IMR-90 (cell line): Measurements from ENCODE around the gene ZBTB11. TPM values are rescaled to one million over a fixed set of nuclear protein-coding genes. Genes with fewer than 3 reads are reported as not detected.
"Not testable (repeated sequence)": the region's sequence is repeated elsewhere in the genome, so short reads cannot be mapped to it uniquely, and the experiment has no call there.

Experiments used
- ATAC-seq: fragments of 200-7000 bp; cut with Tn5 transposase; 2 replicates; pipeline ENCODE4 v1.9.1; 2020; ENCODE audit warnings: low read depth, mild to moderate bottlenecking, moderate library complexity
- BruUV-seq: library from RNA; stranded (reverse); fragments of 400-500 nt; replicated peaks from 2 replicates; lab custom pipeline; 2021; lab: Mats Ljungman, UMichigan
- CTCF ChIA-PET: fragments of 300-600 bp; formaldehyde crosslinking; extraction: SDS; loops from one replicate; lab custom pipeline; 2021; ENCODE audit warnings: antibody characterized with exemption; lab: Yijun Ruan, JAX
- POLR2A ChIA-PET: fragments of 300-600 bp; sonication (Branson Sonifier 250); formaldehyde crosslinking; loops from one replicate; lab custom pipeline; 2022; ENCODE audit warnings: antibody characterized with exemption; ENCODE audit not compliant: unreplicated experiment; lab: Charles Lee
- DNase-seq: peaks from one replicate; pipeline ENCODE4 v3.0.0; 2013
- H2AFZ ChIP-seq: replicated peaks from 2 replicates; pipeline ENCODE3; 2013; ENCODE audit warnings: low read length, mild to moderate bottlenecking; ENCODE audit not compliant: poor library complexity
- H2AK5ac ChIP-seq: 2 replicates; pipeline ENCODE4 v1.6.1; 2013; ENCODE audit warnings: low read depth, low read length, inconsistent platforms
- H2AK9ac ChIP-seq: replicated peaks from 2 replicates; pipeline ENCODE3; 2013; ENCODE audit warnings: mild to moderate bottlenecking, low read depth, low read length, moderate library complexity; ENCODE audit not compliant: poor library complexity
- H2BK120ac ChIP-seq: 2 replicates; pipeline ENCODE4 v1.6.1; 2013; ENCODE audit warnings: low read depth, low read length, inconsistent platforms
- H2BK15ac ChIP-seq: 3 replicates; pipeline ENCODE4 v1.6.1; 2013; ENCODE audit warnings: low read depth, low read length, inconsistent platforms
- H2BK20ac ChIP-seq: 2 replicates; pipeline ENCODE4 v1.6.1; 2013; ENCODE audit warnings: low read depth, mild to moderate bottlenecking, inconsistent platforms, low read length, moderate library complexity
- H2BK5ac ChIP-seq: 2 replicates; pipeline ENCODE4 v1.6.1; 2013; ENCODE audit warnings: mild to moderate bottlenecking, low read depth, low read length, inconsistent platforms; ENCODE audit not compliant: poor library complexity, severe bottlenecking
- H3K14ac ChIP-seq: replicated peaks from 2 replicates; pipeline ENCODE4 v1.6.1; 2013; ENCODE audit warnings: low read depth, low read length, inconsistent platforms
- H3K18ac ChIP-seq: 2 replicates; pipeline ENCODE4 v1.6.1; 2013; ENCODE audit warnings: low read depth, low read length, control low read depth
- H3K23ac ChIP-seq: 2 replicates; pipeline ENCODE4 v1.6.1; 2013; ENCODE audit warnings: low read depth, low read length, inconsistent platforms
- H3K27ac ChIP-seq: 2 replicates; pipeline ENCODE4 v1.5.1; 2013; ENCODE audit warnings: mild to moderate bottlenecking, control low read depth, low read length; ENCODE audit not compliant: insufficient read depth
- H3K27me3 ChIP-seq: 2 replicates; pipeline ENCODE4 v1.6.1; 2013; ENCODE audit warnings: low read length; ENCODE audit not compliant: control insufficient read depth, insufficient read depth
- H3K36me3 ChIP-seq: 2 replicates; pipeline ENCODE4 v1.6.1; 2013; ENCODE audit warnings: low read length, mixed read lengths; ENCODE audit not compliant: control insufficient read depth, insufficient read depth
- H3K4ac ChIP-seq: 2 replicates; pipeline ENCODE4 v1.6.1; 2013; ENCODE audit warnings: low read depth, low read length, inconsistent platforms
- H3K4me1 ChIP-seq: 2 replicates; pipeline ENCODE4 v1.6.1; 2013; ENCODE audit warnings: low read length, mixed read lengths; ENCODE audit not compliant: control insufficient read depth, insufficient read depth
- H3K4me2 ChIP-seq: 2 replicates; pipeline ENCODE4 v1.6.1; 2013; ENCODE audit warnings: low read depth, mild to moderate bottlenecking, control low read depth, low read length, moderate library complexity
- H3K4me3 ChIP-seq: 2 replicates; pipeline ENCODE4 v1.5.1; 2013; ENCODE audit warnings: low read depth, mild to moderate bottlenecking, control low read depth, low read length, moderate library complexity; ENCODE audit not compliant: insufficient read depth
- H3K56ac ChIP-seq: 2 replicates; pipeline ENCODE4 v1.6.1; 2013; ENCODE audit warnings: low read length, inconsistent platforms; ENCODE audit not compliant: insufficient read depth; ENCODE audit errors: extremely low read depth
- H3K79me1 ChIP-seq, 2 experiments: 2 replicates each; pipeline ENCODE4 v1.6.1; 2013; ENCODE audit warnings: low read length in 2 of 2, inconsistent platforms in 1 of 2, low read depth in 1 of 2
- H3K9ac ChIP-seq: 2 replicates; pipeline ENCODE4 v1.6.1; 2013; ENCODE audit warnings: low read depth, low read length, control low read depth
- H3K9me1 ChIP-seq: 2 replicates; pipeline ENCODE4 v1.6.1; 2013; ENCODE audit warnings: low read length, inconsistent platforms; ENCODE audit not compliant: insufficient read depth
- H3K9me3 ChIP-seq: 2 replicates; pipeline ENCODE4 v1.6.1; 2013; ENCODE audit warnings: low read length; ENCODE audit not compliant: control insufficient read depth, insufficient read depth
- H4K20me1 ChIP-seq: 2 replicates; pipeline ENCODE4 v1.6.1; 2013; ENCODE audit warnings: low read length, inconsistent platforms; ENCODE audit not compliant: insufficient read depth
- H4K5ac ChIP-seq: 2 replicates; pipeline ENCODE4 v1.6.1; 2013; ENCODE audit warnings: mild to moderate bottlenecking, low read depth, low read length, control low read depth
- H4K8ac ChIP-seq, 2 experiments: 2 replicates each; pipeline ENCODE4 v1.6.1; 2013; ENCODE audit warnings: low read depth in 2 of 2, low read length in 2 of 2, control low read depth in 1 of 2, inconsistent platforms in 1 of 2
- H4K91ac ChIP-seq: 2 replicates; pipeline ENCODE4 v1.6.1; 2013; ENCODE audit warnings: low read depth, low read length, inconsistent platforms; ENCODE audit not compliant: insufficient read depth
- WGBS, 2 experiments: methylation state at CpG; one replicate each; pipeline versions ENCODE4 v1.1.5 to v1.1.7; 2013; ENCODE audit warnings: missing lambda C conversion rate in 2 of 2; ENCODE audit not compliant: insufficient read length in 1 of 2; ENCODE audit errors: extremely low coverage in 2 of 2; 5-methylcytosine and 5-hydroxymethylcytosine counted together
- dilution Hi-C: fragments of 300-500 bp; cut with HindIII; formaldehyde crosslinking; loops from one replicate; pipeline ENCODE4 v1.14.3; 2018; ENCODE audit warnings: low sequenced_read_pairs; ENCODE audit not compliant: unreplicated experiment
- in situ Hi-C: fragments of 300-500 bp; cut with MboI; formaldehyde crosslinking; loops from 3 replicates; pipeline ENCODE4 v1.14.3; 2019; ENCODE audit warnings: low sequenced_read_pairs, inconsistent platforms, mixed read lengths
- intact Hi-C: fragments of 100-400 bp; cut with micrococcal nuclease; formaldehyde crosslinking; loops from 2 replicates; pipeline ENCODE4 v1.10.0; 2022
- polyA plus RNA-seq, 3 experiments: library from polyadenylated mRNA; depleted of rRNA; stranded (reverse); fragments of >200 nt; gene quantifications; 2 replicates each; pipeline ENCODE4 v1.2.3, GENCODE V29; 2012; ENCODE audit warnings: low replicate concordance in 1 of 3
- total RNA-seq: library from RNA; depleted of rRNA; stranded (reverse); fragments of >200 nt; gene quantifications from 2 replicates; pipeline ENCODE4 v1.2.3, GENCODE V29; 2012

The ZBTB11 gene
- total and polyA plus RNA-seq, 2 of the 4 experiments (the other 2 are of a cell fraction): 6.0 to 17.2 TPM

- H2BK5ac ChIP-seq, H2BK15ac ChIP-seq, H3K9me1 ChIP-seq, H4K8ac ChIP-seq, H3K9ac ChIP-seq, H3K14ac ChIP-seq, DNase-seq, H3K27ac ChIP-seq, H3K79me1 ChIP-seq, dilution Hi-C loops, H2BK20ac ChIP-seq, H3K18ac ChIP-seq, intact Hi-C loops, H3K4me1 ChIP-seq, H3K9me3 ChIP-seq, H2AK9ac ChIP-seq, H3K23ac ChIP-seq, H4K20me1 ChIP-seq, H3K27me3 ChIP-seq, CTCF ChIA-PET, in situ Hi-C loops, H2AK5ac ChIP-seq, H3K4ac ChIP-seq, H2BK120ac ChIP-seq, H3K36me3 ChIP-seq, H3K56ac ChIP-seq, H2AFZ ChIP-seq, BruUV-seq, H3K4me2 ChIP-seq, H3K4me3 ChIP-seq, POLR2A ChIA-PET, H4K91ac ChIP-seq, H4K5ac ChIP-seq, ATAC-seq: not testable (repeated sequence)
- 53% methylated on average over 2 of the region's 9 CpGs; no CpG with 5 or more reads in 1 of the 2 experiments for WGBS, 2 experiments
These were observed 63.9 kb downstream of the ZBTB11 start for GRCh38 chr3:101613014-101613413.
